ENCODE results near the gene KCNK3. TPM values are rescaled to one million over a fixed set of nuclear protein-coding genes. Genes with fewer than 3 reads are reported as not detected.

Gene KCNK3
- total and polyA plus RNA-seq, 11 donors: 0.61 to 12.2 (median 2.1) TPM

- WGBS, 4 donors: 16 to 39% (median 31%) methylated on average over 3 of the region's 3 CpGs
- H3K4me3 ChIP-seq: no peak overlapping the region
- intact Hi-C loops (cut with DNase I): loop anchor here in 2 of 10 donors (5.0 kb wide), 2 partner anchors 36 to 46 kb away; no protein-coding TSS in a partner anchor
- peak overlapping the region in 8 of 12 donors; percentile 24 to 85 (median 64) for H3K27ac ChIP-seq
- TF ChIP-seq, protein P1, sequence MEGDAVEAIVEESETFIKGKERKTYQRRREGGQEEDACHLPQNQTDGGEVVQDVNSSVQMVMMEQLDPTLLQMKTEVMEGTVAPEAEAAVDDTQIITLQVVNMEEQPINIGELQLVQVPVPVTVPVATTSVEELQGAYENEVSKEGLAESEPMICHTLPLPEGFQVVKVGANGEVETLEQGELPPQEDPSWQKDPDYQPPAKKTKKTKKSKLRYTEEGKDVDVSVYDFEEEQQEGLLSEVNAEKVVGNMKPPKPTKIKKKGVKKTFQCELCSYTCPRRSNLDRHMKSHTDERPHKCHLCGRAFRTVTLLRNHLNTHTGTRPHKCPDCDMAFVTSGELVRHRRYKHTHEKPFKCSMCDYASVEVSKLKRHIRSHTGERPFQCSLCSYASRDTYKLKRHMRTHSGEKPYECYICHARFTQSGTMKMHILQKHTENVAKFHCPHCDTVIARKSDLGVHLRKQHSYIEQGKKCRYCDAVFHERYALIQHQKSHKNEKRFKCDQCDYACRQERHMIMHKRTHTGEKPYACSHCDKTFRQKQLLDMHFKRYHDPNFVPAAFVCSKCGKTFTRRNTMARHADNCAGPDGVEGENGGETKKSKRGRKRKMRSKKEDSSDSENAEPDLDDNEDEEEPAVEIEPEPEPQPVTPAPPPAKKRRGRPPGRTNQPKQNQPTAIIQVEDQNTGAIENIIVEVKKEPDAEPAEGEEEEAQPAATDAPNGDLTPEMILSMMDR (IDR thresholded peaks at IDR 0.05): no peak
- TF ChIP-seq POLR2A (IDR thresholded peaks at IDR 0.05): no peak
- no peaks in the 10 kb centered on the region for H3K9me3 ChIP-seq
- DNase-seq: peak in 2 of 5 donors; percentile 47 to 48
- no peaks in the 10 kb centered on the region for H3K36me3 ChIP-seq
- H3K4me1 ChIP-seq: peaks cover 0 to 26% (median 17%) of the 10 kb centered on the region in 12 donors
- H3K27me3 ChIP-seq: peaks cover 0 to 57% (median 28%) of the 10 kb centered on the region in 9 donors
- ATAC-seq: peak in 3 of 4 donors; percentile 40 to 51 (median 48)
Observed at GRCh38 chr2:26691161-26691560, 1.4 kb upstream of the KCNK3 start.

DNA sequence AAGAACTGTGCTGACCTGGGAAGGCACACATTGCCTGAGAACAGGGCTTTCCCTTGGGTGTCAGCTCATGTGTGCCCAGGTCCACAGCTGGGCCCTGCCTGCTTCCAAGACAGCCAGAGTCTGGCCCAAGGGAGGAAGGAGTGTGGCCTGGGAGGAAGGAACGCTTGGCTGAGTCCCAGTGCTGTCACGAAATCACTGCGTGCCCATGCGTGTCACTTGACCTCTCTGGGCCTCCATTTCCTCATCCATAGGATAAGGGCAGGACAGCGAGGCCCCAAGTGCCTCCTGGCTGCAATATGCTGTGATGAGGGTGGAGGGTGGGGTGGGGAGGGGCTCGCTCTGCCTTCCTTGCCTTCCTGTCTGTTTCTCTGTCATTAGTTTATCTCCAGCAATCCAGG lies 642 bp upstream of the KCNK3 start:
- no peaks in the 10 kb centered on the region for H3K36me3 ChIP-seq
- intact Hi-C loops (cut with DNase I): loop anchor here in 3 of 10 donors (1.0 to 5.0 kb wide), 3 partner anchors 28 to 45 kb away; no protein-coding TSS in a partner anchor
- H3K4me1 ChIP-seq: peaks cover 0 to 26% (median 17%) of the 10 kb centered on the region in 12 donors
- DNase-seq (peak in 2 of 5 donors; percentile 36 to 48), ATAC-seq (peak; percentile 4 to 48 (median 39))
- peak overlapping the region in 9 of 12 donors; percentile 39 to 85 (median 63) for H3K27ac ChIP-seq
- WGBS, 4 donors: 7 to 12% (median 12%) methylated on average over 6 of the region's 6 CpGs
- no peaks in the 10 kb centered on the region for H3K9me3 ChIP-seq
- TF ChIP-seq, protein P1 (IDR thresholded peaks at IDR 0.05): no peak
- no peak for TF ChIP-seq POLR2A (IDR thresholded peaks at IDR 0.05)
- H3K4me3 ChIP-seq: peak overlapping the region in 6 of 12 donors; percentile 7 to 38 (median 18)
- H3K27me3 ChIP-seq: peaks cover 0 to 61% (median 32%) of the 10 kb centered on the region in 9 donors

- H3K36me3 ChIP-seq: no peaks in the 10 kb centered on the region
- peaks cover 0 to 26% (median 17%) of the 10 kb centered on the region in 12 donors for H3K4me1 ChIP-seq
- ATAC-seq (peak in 2 of 4 donors; percentile 19 to 21), DNase-seq (peak in 2 of 5 donors; percentile 32 to 36)
- peak overlapping the region in 11 of 12 donors; percentile 2 to 48 (median 37) for H3K4me3 ChIP-seq
- H3K27ac ChIP-seq: peak overlapping the region in 3 of 12 donors; percentile 19 to 66 (median 62)
- intact Hi-C loops (cut with DNase I): loop anchor here in 3 of 10 donors (1.0 to 5.0 kb wide), 3 partner anchors 27 to 44 kb away; no protein-coding TSS in a partner anchor
- WGBS, 4 donors: 4 to 9% (median 4%) methylated on average over 24 to 83 of the region's 83 CpGs
- peaks cover 0 to 68% (median 35%) of the 10 kb centered on the region in 9 donors for H3K27me3 ChIP-seq
- no peaks in the 10 kb centered on the region for H3K9me3 ChIP-seq
- TF ChIP-seq POLR2A (IDR thresholded peaks at IDR 0.05): no peak
- TF ChIP-seq, protein P1 (IDR thresholded peaks at IDR 0.05): no peak
Observed at GRCh38 chr2:26692897-26693849, 651 bp downstream of the KCNK3 start.

DNA sequence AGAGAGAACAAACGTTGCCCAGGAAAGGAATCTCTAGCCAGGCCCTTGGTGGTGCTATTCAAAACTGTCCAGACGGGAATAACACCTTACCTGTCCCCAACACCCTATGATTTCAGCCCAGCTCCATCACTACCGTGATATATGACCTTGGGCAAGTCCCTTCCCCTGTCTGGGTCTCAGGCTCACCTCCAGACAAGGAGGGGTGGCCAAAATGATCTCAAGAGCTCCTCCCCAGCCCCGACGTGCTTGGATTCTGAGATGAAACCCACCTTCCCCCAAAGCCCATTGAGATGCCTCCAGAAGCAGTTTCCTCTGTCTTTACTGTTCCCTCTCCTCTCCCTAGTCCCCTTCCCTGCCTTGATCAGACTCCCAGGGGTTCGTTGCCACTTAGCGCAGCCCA lies 1.5 kb downstream of the KCNK3 start:
- Histone ChIP-seq H3K9me3 (no peaks in the 10 kb centered on the region), H3K4me3 (no peak overlapping the region), H3K4me1 (peaks cover 0 to 26% (median 17%) of the 10 kb centered on the region in 12 donors), H3K27ac (no peak overlapping the region), H3K27me3 (peaks cover 0 to 71% (median 36%) of the 10 kb centered on the region in 9 donors), H3K36me3 (no peaks in the 10 kb centered on the region)
- intact Hi-C loops (cut with DNase I): loop anchor here in 2 of 10 donors (5.0 kb wide), 2 partner anchors 33 to 43 kb away; no protein-coding TSS in a partner anchor
- ATAC-seq: no peak
- WGBS, 4 donors: 62 to 71% (median 66%) methylated on average over 7 of the region's 7 CpGs
- peak in 1 of 5 donors; percentile 8 for DNase-seq
- TF ChIP-seq, protein P1 (IDR thresholded peaks at IDR 0.05): no peak
- TF ChIP-seq POLR2A (IDR thresholded peaks at IDR 0.05): no peak
